HCT116 (cell line): ENCODE results near the gene DNAAF5. TPM values are rescaled to one million over a fixed set of nuclear protein-coding genes. Genes with fewer than 3 reads are reported as not detected.

Experiments used
- ATAC-seq: fragments of 200-7000 bp; cut with Tn5 transposase; 2 replicates; pipeline ENCODE4 v1.9.1; 2020; ENCODE audit warnings: mild to moderate bottlenecking, moderate library complexity
- BruUV-seq: library from RNA; stranded (reverse); fragments of 400-500 nt; replicated peaks from 2 replicates; lab custom pipeline; 2021; lab: Mats Ljungman, UMichigan
- CTCF ChIA-PET: fragments of 300-600 bp; sonication (Branson Sonifier 250); formaldehyde crosslinking; loops from one replicate; lab custom pipeline; 2021; ENCODE audit warnings: antibody characterized with exemption; lab: Charles Lee
- POLR2A ChIA-PET: fragments of 300-600, 350-600 bp; sonication (Branson Sonifier 250); formaldehyde crosslinking; loops from one replicate; lab custom pipeline; 2021; ENCODE audit warnings: antibody characterized with exemption; lab: Charles Lee
- RAD21 ChIA-PET, 2 experiments: fragments of 300-600 bp; sonication (Branson Sonifier 250); formaldehyde crosslinking; loops; one replicate each; lab custom pipeline; 2023; ENCODE audit warnings: low total read pairs in 2 of 2; ENCODE audit not compliant: uncharacterized antibody in 2 of 2, unreplicated experiment in 2 of 2, low non-redundant PET in 1 of 2; lab: Charles Lee
- DNase-seq: peaks from one replicate; pipeline ENCODE4 v3.0.0-alpha.2; 2010; ENCODE audit warnings: low read depth, low spot score
- H2AFZ ChIP-seq: fragments of 200-600 bp; shearing (Covaris generic), sonication (generic); 2 replicates; pipeline ENCODE4 v1.6.1; 2017; ENCODE audit warnings: low read depth, mixed run types, mixed read lengths, antibody characterized with exemption, low read length; ENCODE audit not compliant: poor library complexity, severe bottlenecking
- H3K27ac ChIP-seq: 2 replicates; pipeline ENCODE4 v1.5.1; 2012; ENCODE audit warnings: low read depth, low read length
- H3K27me3 ChIP-seq: fragments of 200-600 bp; sonication (generic); 2 replicates; pipeline ENCODE4 v1.6.1; 2016; ENCODE audit warnings: mixed run types, low read length, mixed read lengths; ENCODE audit not compliant: insufficient read depth
- H3K36me3 ChIP-seq, 2 experiments: fragments of 200-500 bp in 1 of 2; fragments of 200-600 bp in 1 of 2; sonication (Bioruptor generic) in 1 of 2; sonication (generic) in 1 of 2; 2 replicates each; pipeline versions ENCODE4 v1.5.1 to v1.6.1; 2014 to 2016; ENCODE audit warnings: low read length in 2 of 2, inconsistent platforms in 1 of 2, mixed read lengths in 1 of 2, mixed run types in 1 of 2; ENCODE audit not compliant: insufficient read depth in 2 of 2, control insufficient read depth in 1 of 2
- H3K4me1 ChIP-seq, 2 experiments: fragments of 200-600 bp in 1 of 2; sonication (generic) in 1 of 2; 2 replicates each; pipeline versions ENCODE4 v1.5.1 to v1.6.1; 2012 to 2017; ENCODE audit warnings: low read length in 2 of 2, inconsistent platforms in 1 of 2, mild to moderate bottlenecking in 1 of 2, mixed read lengths in 1 of 2, mixed run types in 1 of 2, moderate library complexity in 1 of 2; ENCODE audit not compliant: insufficient read depth in 2 of 2, control insufficient read depth in 1 of 2
- H3K4me2 ChIP-seq: fragments of 200-600 bp; sonication (generic); 2 replicates; pipeline ENCODE4 v1.6.1; 2017; ENCODE audit warnings: mixed run types, low read length, mixed read lengths
- H3K4me3 ChIP-seq, 2 experiments: fragments of 200-600 bp in 1 of 2; sonication (generic) in 1 of 2; replicated peaks in 1 of 2; 2 replicates each; pipeline ENCODE4 v1.5.1; 2011 to 2016; ENCODE audit warnings: low read length in 2 of 2, control low read depth in 1 of 2, low read depth in 1 of 2, mild to moderate bottlenecking in 1 of 2, mixed read lengths in 1 of 2, mixed run types in 1 of 2
- H3K79me2 ChIP-seq: fragments of 200-600 bp; sonication (generic); 2 replicates; pipeline ENCODE4 v1.6.1; 2017; ENCODE audit warnings: mild to moderate bottlenecking, mixed run types, low read length, moderate library complexity, mixed read lengths; ENCODE audit not compliant: insufficient read depth
- H3K9ac ChIP-seq: fragments of 200-600 bp; sonication (generic); 2 replicates; pipeline ENCODE4 v1.6.1; 2016; ENCODE audit warnings: low read length, mixed read lengths
- H3K9me2 ChIP-seq: fragments of 200-600 bp; sonication (generic), shearing (Covaris generic); 2 replicates; pipeline ENCODE4 v1.6.1; 2017; ENCODE audit warnings: mixed run types, mild to moderate bottlenecking, moderate library complexity; ENCODE audit not compliant: insufficient read depth
- H3K9me3 ChIP-seq, 2 experiments: fragments of 200-500 bp in 1 of 2; fragments of 200-600 bp in 1 of 2; sonication (Bioruptor generic) in 1 of 2; sonication (generic) in 1 of 2; 2 replicates each; pipeline ENCODE4 v1.6.1; 2014 to 2017; ENCODE audit warnings: low read length in 2 of 2, mixed read lengths in 2 of 2, inconsistent platforms in 1 of 2, low read depth in 1 of 2, mild to moderate bottlenecking in 1 of 2, mixed run types in 1 of 2, moderate library complexity in 1 of 2; ENCODE audit not compliant: control insufficient read depth in 1 of 2, insufficient read depth in 1 of 2
- H4K20me1 ChIP-seq: fragments of 200-600 bp; sonication (generic), shearing (Covaris generic); 2 replicates; pipeline ENCODE4 v1.6.1; 2017; ENCODE audit warnings: mixed run types, mild to moderate bottlenecking, moderate library complexity; ENCODE audit not compliant: insufficient read depth
- CBX3 ChIP-seq: IDR thresholded peaks from 2 replicates; pipeline ENCODE4 v1.6.1; 2012; ENCODE audit warnings: low read depth
- EGR1 ChIP-seq: IDR thresholded peaks from 2 replicates; pipeline ENCODE4 v1.6.1; 2012; ENCODE audit warnings: low read depth
- ELF1 ChIP-seq: IDR thresholded peaks from 2 replicates; pipeline ENCODE4 v1.6.1; 2012; ENCODE audit warnings: low read depth, borderline replicate concordance
- POLR2A ChIP-seq: IDR thresholded peaks from 2 replicates; pipeline ENCODE4 v1.7.0; 2011; ENCODE audit warnings: borderline replicate concordance; ENCODE audit not compliant: insufficient read depth, insufficient read length; ENCODE audit errors: extremely low read depth
- SRF ChIP-seq: IDR thresholded peaks from 2 replicates; pipeline ENCODE4 v1.6.1; 2012; ENCODE audit warnings: low read depth
- TCF7L2 ChIP-seq: IDR thresholded peaks from 2 replicates; pipeline ENCODE4 v1.7.0; 2011; ENCODE audit warnings: borderline replicate concordance, inconsistent platforms; ENCODE audit not compliant: insufficient read depth, insufficient read length; ENCODE audit errors: extremely low read depth
- ZFX ChIP-seq: fragments of 450-650 bp; IDR thresholded peaks from 2 replicates; pipeline ENCODE4 v1.6.1; 2017
- intact Hi-C: fragments of 100-400 bp; cut with micrococcal nuclease; formaldehyde crosslinking; loops from 2 replicates; pipeline ENCODE4 v1.10.0; 2022
- total RNA-seq: library from RNA; stranded (reverse); gene quantifications from one replicate; pipeline ENCODE4 v1.2.1, GENCODE V29; 2021; ENCODE audit not compliant: unreplicated experiment
- TF ChIP-seq, protein P1 (sequence below): IDR thresholded peaks from 2 replicates; pipeline ENCODE4 v1.6.1; 2012
- TF ChIP-seq, protein P2 (sequence below): IDR thresholded peaks from 2 replicates; pipeline ENCODE4 v1.6.1; 2012

The DNAAF5 gene
- total RNA-seq, 1 experiment from 2014 or later, result 69.4 TPM

DNA sequence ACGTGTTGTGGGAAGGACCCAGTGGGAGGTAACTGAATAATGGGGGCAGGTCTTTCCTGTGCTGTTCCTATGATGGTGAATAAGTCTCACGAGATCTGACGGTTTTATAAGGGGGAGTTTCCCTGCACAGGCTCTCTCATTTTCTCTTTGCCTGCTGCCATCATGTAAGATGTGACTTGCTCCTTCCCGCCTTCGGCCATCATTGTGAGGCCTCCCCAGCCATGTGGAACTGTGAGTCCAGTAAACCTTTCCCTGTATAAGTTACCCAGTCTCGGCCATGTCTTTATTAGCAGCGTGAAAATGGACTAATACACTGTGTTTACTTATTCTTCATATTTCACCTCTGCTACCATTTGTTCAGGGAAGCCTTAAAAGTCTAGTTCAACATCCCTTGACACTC lies 2.2 kb upstream of the DNAAF5 start (continued):
- no peak for TF ChIP-seq POLR2A
- no peak for TF ChIP-seq SRF
- TF ChIP-seq ELF1, result no peak
- TF ChIP-seq, protein P1, sequence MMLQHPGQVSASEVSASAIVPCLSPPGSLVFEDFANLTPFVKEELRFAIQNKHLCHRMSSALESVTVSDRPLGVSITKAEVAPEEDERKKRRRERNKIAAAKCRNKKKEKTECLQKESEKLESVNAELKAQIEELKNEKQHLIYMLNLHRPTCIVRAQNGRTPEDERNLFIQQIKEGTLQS, result no peak
- TF ChIP-seq, protein P2, sequence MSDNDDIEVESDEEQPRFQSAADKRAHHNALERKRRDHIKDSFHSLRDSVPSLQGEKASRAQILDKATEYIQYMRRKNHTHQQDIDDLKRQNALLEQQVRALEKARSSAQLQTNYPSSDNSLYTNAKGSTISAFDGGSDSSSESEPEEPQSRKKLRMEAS, result no peak

DNA sequence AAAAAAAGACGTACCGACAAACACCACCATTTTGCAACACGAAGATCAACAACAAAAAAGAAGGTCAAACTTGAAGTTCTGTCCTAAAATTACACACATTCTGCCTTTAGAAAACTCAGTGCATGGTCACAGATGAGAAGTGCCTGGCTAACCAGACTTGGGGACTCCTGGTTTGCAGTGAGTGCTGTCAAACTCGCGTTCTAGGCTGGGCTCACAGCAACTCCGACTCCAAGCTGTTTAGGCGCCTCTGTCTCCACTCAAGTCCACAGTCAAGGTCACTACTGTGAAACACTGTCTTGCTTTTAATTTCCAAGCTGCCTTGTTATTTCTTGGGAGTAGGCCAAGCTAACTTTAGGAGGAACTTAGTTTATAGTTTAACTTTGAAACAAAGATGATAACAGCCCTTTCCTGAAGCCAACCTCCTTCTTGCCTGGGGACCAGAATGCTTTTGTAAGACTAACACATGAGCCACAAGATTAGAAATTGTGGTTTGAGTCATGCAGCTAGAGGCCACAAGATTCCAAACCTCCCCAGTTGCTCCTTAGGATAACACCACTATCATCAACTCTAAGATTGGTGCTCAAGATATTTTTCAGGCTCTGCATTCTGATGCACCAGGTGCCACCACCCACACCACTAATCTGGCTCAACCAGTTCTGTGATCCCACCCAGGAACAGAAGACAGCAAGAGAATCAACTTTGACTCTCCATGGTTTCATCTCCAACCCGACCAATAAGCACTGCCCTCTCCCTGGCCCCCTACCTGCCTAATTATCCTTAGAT lies 1.1 kb upstream of the DNAAF5 start:
- peaks cover 9 to 23% of the 10 kb centered on the region in 2 experiments for H3K4me1 ChIP-seq
- ChIA-PET POLR2A (no interaction called here), RAD21 (no interaction called here), CTCF (no interaction called here)
- no peaks in the 10 kb centered on the region for H3K27me3 ChIP-seq
- peak overlapping the region; percentile 79 for H3K4me2 ChIP-seq
- peak overlapping the region; percentile 61 for H3K9ac ChIP-seq
- ATAC-seq, result no peak
- H3K27ac ChIP-seq, result peak overlapping the region; percentile 96; the same call in 1 of the 2 replicates
- no peaks in the 10 kb centered on the region for H3K9me2 ChIP-seq
- TF ChIP-seq EGR1, result no peak
- TF ChIP-seq SRF, result no peak
- TF ChIP-seq POLR2A, result peak; percentile 18
- TF ChIP-seq ZFX, result no peak
- TF ChIP-seq CBX3, result peak; percentile 63; the same call in 1 of the 2 replicates
- TF ChIP-seq TCF7L2, result no peak
- DNase-seq, result no peak
- intact Hi-C loops, result loop anchor here (2.0 to 5.0 kb wide), 2 partner anchors 85 to 208 kb away; partner anchors contain the start of gene PDGFA
- no peaks in the 10 kb centered on the region for H4K20me1 ChIP-seq
- H3K9me3 ChIP-seq, result peaks cover 0 to 29% of the 10 kb centered on the region in 2 experiments; a peak in 1 of 4 replicates
- peaks cover 48% of the 10 kb centered on the region for H3K79me2 ChIP-seq
- peaks cover 7 to 32% of the 10 kb centered on the region in 2 experiments; a peak in 2 of 4 replicates for H3K36me3 ChIP-seq
- H2AFZ ChIP-seq, result no peak overlapping the region
- no TSS peak for BruUV-seq
- peak overlapping the region; percentile 58 to 67 for H3K4me3 ChIP-seq
